ENCODE data around the gene CCSER2. TPM values are rescaled to one million over a fixed set of nuclear protein-coding genes. Genes with fewer than 3 reads are reported as not detected.
"Not testable (repeated sequence)": the region's sequence is repeated elsewhere in the genome, so short reads cannot be mapped to it uniquely, and the experiment has no call there.

The CCSER2 gene
- total RNA-seq, 1 donor from 2014 or later: 36.6 TPM

GRCh38 chr10:84452003-84452402, 123.6 kb downstream of the CCSER2 start:
- DNase-seq: no peak

GRCh38 chr10:84453303-84453702, 124.9 kb downstream of the CCSER2 start:
- DNase-seq: no peak

GRCh38 chr10:84456126-84456525, 127.7 kb downstream of the CCSER2 start:
- DNase-seq: no peak

- no peak for DNase-seq
Observed at GRCh38 chr10:84460520-84460919, 132.1 kb downstream of the CCSER2 start.

GRCh38 chr10:84469470-84469869, 141.1 kb downstream of the CCSER2 start:
- DNase-seq: no peak

GRCh38 chr10:84473136-84473535, 144.7 kb downstream of the CCSER2 start:
- no peak for DNase-seq

GRCh38 chr10:84477398-84478128, 149.2 kb downstream of the CCSER2 start:
- DNase-seq: no peak

- no peak for DNase-seq
Observed at GRCh38 chr10:84478151-84478550, 149.8 kb downstream of the CCSER2 start.

GRCh38 chr10:84478679-84479078, 150.3 kb downstream of the CCSER2 start:
- no peak for DNase-seq

GRCh38 chr10:84484541-84484940, 156.2 kb downstream of the CCSER2 start:
- DNase-seq: no peak

- DNase-seq: no peak
Observed at GRCh38 chr10:84493361-84493760, 165.0 kb downstream of the CCSER2 start.

- DNase-seq: no peak
Observed at GRCh38 chr10:84493951-84494848, 165.8 kb downstream of the CCSER2 start.

- DNase-seq: no peak
Observed at GRCh38 chr10:84494849-84495180, 166.4 kb downstream of the CCSER2 start.

GRCh38 chr10:84497978-84498377, 169.6 kb downstream of the CCSER2 start:
- DNase-seq: no peak

GRCh38 chr10:84499039-84499438, 170.7 kb downstream of the CCSER2 start:
- not testable (repeated sequence) for DNase-seq

- DNase-seq: no peak
Observed at GRCh38 chr10:84499846-84500245, 171.5 kb downstream of the CCSER2 start.

- no peak for DNase-seq
Observed at GRCh38 chr10:84510121-84510520, 181.7 kb downstream of the CCSER2 start.

GRCh38 chr10:84511106-84511505, 182.7 kb downstream of the CCSER2 start:
- no peak for DNase-seq

GRCh38 chr10:84511709-84512285, 183.4 kb downstream of the CCSER2 start:
- no peak for DNase-seq

GRCh38 chr10:84517554-84517953, 189.2 kb downstream of the CCSER2 start:
- DNase-seq: no peak

- DNase-seq: no peak
Observed at GRCh38 chr10:84519235-84519634, 190.8 kb downstream of the CCSER2 start.

GRCh38 chr10:84521013-84521412, 192.6 kb downstream of the CCSER2 start:
- DNase-seq: no peak

- DNase-seq: no peak
Observed at GRCh38 chr10:84521468-84521867, 193.1 kb downstream of the CCSER2 start.
